ENCODE results near the gene SEC16A.
"Not testable (repeated sequence)": the region's sequence is repeated elsewhere in the genome, so short reads cannot be mapped to it uniquely, and the experiment has no call there.

The SEC16A gene

DNA sequence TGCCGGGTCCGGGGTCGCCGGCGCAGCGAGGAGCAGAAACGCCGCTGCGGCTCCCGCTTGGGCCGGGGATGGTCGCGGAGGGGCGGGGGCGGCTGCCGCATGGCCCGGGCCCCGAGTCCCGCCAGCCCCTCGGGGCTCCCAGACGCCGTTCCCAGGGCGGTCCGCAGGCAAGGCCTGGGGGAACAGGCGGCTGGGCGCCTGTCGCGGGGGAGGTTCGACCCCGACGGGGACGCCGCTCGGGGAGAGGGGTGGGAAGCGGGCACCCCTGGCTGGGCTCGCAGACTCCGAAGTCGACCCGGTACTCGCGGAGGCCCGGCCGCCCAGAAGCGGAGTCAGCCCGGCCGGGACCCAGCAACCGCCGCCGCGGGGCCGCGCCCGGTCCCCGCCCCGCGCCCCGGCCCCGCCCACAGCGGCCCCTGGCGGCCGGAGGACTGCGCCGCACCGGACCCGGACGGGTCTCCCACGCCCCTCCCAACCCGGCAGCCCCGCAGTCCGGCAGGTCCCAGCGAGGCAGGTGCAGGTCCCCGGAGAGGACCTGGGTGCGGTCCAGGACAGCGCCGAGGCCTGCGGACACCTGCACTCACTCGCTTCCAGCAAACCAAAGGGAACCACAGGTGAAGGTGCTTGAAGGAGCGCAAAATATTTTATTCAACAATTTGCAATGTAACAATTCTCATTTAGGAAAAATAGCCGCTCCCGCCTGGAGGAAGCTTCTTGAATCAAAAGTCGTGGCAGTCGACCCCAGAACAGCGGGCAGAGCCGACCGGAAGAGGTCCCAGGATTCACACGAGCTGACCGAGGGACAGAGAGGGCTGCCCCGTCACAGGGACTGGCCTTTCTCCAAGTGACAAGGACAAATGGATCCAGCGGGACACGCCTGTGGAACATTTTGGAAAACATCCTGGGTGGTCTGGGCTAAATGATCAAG lies 43.1 kb downstream of the SEC16A start, which contains the start of gene INPP5E:
Gene INPP5E, minus strand, starts transcription at position 365 of the 928 bp plus-strand sequence. CDS start 426 bp downstream, outside the sequence.
- FAIRE-seq (no peak), DNase-seq (ENCODE audit: low spot score) (peak; percentile 94)

DNA sequence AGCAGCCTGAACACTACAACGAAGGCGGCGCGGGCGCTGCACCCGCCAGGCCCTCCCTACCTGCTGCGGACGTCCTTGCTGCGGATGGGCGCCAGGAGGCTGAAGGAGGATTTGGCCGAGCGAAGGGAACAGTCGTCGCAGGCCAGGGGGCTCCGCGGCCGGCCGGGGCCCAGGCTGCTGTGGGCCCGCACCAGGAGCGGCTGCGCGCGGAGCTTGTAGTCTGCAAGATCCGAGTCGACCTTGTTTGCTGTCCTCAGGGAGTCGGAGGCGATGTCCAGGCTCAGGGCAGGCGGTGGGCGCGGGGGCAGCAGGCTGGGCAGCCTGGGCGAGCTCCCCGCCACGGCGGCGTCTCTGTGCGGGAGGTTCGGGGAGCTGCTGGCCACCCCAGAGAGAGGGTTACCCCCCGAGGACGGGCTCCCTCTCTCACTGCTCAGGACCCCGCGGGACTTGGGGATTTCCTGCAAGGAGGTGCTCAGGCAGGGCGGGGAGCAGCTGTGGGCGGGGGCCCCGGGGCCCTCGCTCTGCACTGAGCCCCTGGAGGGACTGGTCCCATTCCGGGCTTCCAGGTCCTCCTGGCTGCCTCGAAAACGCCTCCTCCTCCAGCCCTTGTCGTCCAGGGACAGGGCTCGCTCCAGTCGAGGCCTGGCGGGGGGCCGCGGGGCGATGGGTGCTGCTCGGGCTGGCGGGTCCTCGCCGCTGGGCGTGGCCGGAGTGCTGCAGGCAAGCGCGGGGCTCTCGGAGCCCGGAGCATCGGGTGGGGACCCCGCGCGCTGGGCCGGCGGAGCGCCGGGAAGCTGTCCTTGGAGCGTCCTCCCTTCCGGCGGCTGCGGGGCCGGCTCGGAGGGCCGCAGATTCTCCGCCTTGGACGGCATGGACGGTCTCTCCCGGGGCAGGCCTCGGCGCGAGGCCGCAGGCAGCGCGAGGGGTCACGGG lies 44.0 kb downstream of the SEC16A start:
- DNase-seq (ENCODE audit: low spot score) (peak; percentile 44), FAIRE-seq (no peak)

- no peak for DNase-seq (ENCODE audit: low spot score)
These were observed 44.8 kb downstream of the SEC16A start for GRCh38 chr9:136437839-136438547.

DNA sequence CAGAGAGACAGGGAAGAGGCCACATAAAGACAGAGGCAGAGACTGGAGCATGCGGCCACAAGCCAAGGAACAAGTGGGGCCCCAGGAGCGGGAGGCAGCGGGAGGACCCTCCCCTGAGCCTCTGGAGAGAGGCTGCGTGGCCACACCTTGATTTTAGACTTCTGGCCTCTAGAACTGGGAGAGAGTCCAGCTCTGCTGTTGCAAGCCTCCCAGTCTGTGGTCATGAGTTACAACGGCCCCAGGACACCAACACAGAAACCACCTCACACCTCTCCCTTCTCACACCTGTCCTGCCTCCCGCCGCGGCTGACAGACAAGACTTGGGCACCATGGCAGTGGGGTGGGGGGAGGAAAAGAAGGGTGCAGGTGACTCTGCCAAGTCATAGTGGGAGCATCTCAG lies 45.4 kb downstream of the SEC16A start:
- no peak for FAIRE-seq
- no peak for DNase-seq (ENCODE audit: low spot score)

More at GRCh38 chr9:136437839-136438547, 44.8 kb downstream of the SEC16A start:
- FAIRE-seq = no peak

GRCh38 chr9:136436055-136436634 lies 46.7 kb downstream of the SEC16A start:
- no peak for FAIRE-seq
- DNase-seq (ENCODE audit: low spot score) = no peak

DNA sequence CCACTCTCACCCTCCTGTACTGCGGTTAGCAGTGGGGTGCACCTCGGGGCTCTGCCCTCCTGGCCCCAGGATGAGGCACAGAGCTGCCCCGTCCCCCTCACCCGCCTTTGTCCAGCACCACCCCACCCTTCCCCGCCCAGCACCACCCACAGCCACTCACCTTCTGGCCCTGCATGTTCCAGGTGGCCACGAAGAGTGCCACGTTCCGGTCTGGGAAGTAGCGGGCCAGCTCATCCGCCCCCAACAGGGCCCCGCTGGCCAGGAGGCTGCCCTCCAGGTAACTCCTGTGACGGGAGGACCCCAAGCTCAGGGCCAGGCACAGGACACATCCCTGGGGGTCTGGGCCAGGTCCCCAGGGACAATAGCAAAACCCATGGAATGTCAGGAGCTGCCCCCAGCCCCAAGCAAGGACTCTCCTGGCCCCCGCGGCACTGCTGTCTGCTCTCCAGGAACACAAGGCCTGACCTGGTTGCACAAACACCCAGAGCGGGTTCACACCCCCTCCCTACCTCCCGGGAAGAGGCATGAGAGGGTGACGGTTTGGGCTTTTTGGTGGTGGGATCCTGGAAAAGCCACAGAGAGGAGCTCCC lies 48.2 kb downstream of the SEC16A start:
- DNase-seq (ENCODE audit: low spot score) (no peak), FAIRE-seq (no peak)

GRCh38 chr9:136433849-136434579 lies 48.8 kb downstream of the SEC16A start:
- DNase-seq (ENCODE audit: low spot score) = no peak
- no peak for FAIRE-seq

- no peak for FAIRE-seq
- no peak for DNase-seq (ENCODE audit: low spot score)
These were observed 49.7 kb downstream of the SEC16A start for GRCh38 chr9:136433043-136433715.

GRCh38 chr9:136432591-136432990 lies 50.2 kb downstream of the SEC16A start:
- no peak for FAIRE-seq
- no peak for DNase-seq (ENCODE audit: low spot score)

- DNase-seq (ENCODE audit: low spot score) (no peak), FAIRE-seq (no peak)
These were observed 51.0 kb downstream of the SEC16A start for GRCh38 chr9:136431782-136432350.

DNA sequence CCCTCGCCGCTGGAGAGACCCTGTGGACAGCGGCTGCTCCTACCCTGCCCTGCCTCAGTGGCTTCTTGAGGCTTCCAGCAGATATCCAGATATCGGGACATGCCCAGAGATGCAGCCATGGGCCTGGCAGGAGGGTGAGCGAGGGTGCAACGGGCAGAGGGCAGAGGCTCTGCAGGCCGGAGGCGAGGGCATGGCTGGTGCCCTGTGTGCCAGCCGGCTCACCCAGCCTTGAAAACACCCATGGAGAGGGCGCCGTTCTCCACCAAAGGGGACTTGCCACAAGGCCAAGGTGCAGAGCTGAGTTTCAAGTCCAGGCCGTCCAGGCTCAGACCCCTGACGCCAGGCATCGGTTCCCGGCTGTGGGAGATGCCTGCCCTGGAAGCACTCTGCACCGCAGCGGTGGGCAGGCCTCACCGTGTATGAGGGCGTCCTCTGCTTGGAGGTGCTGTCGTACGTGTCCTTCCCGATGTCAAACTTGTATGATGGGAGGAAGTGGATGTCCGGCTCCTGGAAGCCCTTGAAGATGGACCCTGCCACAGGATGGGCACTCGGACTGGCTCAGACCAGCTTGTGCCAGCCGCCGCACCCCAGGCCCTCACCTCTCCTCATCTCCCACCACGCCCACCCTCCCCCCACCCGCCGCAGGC lies 52.1 kb downstream of the SEC16A start:
- FAIRE-seq = no peak

DNA sequence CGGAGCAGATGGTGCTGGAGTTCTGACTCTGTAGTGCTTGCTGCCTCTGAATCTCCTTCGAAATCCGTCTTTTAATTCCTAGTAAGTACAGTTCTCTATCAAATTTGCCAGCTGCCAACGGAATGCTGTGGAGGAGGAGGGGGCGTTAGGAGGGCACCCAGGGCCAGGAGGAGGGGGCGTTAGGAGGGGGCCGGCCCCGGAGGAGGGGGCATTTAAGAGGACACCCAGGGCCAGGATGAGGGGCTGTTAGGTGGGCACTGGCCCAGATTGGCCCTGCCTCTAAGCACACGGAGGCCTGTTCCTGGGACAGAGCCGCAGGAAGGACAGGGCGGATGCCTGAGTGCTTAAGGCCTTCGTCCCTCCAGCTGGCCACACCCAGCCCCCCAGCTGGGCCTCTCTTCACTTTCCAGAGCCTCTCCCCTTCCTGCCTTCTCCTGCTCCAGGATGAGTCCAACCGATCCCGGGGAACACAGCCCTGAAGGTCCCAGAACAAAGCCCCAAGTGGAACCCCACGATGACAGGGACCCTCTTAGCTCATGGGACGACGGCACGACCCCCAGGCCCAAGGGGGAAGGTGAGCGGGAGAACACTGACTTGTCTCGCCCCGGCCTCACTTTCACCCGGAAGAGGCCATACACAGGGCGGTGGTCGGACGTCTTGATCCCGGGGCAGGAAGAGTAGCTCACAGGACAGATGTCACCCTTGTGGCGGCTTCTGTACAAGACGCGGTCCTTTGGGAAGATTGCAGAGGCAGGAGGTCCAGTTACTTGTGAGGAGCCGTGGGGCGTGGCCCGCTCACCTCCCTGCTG lies 53.0 kb downstream of the SEC16A start:
- FAIRE-seq (no peak), DNase-seq (ENCODE audit: low spot score) (no peak)

More for the DNA sequence above, 52.1 kb downstream of the SEC16A start:
- no peak for DNase-seq (ENCODE audit: low spot score)

DNA sequence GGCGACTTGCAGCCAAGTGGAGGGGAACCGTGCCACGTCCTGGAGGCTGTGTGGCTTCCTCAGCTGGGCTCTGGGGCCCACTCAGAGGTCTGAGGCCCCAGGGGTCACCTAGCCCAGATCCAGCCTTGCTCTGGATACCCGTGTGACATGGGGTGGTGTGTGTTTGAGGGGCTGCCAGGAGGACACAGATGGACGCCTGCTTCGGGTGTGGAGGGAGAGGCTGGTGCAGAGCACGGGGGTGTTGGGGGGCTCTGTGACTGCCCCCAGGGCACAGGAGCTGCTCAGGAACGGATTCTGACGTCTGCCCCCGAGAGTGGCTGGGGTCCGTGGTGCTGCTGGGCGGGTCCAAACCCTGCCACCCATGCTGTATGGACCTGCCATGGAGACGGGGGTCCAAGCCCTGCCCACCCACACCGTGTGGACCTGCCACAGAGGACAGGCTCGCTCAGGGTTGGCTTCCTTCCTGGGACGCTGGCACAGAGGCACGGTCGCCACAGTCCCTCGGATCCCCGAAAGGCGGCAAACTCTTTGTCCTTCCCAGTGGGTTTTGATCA lies 53.7 kb downstream of the SEC16A start:
- FAIRE-seq (no peak), DNase-seq (ENCODE audit: low spot score) (no peak)

GRCh38 chr9:136426787-136427186 lies 56.1 kb downstream of the SEC16A start:
- DNase-seq (ENCODE audit: low spot score) (no peak), FAIRE-seq (no peak)

DNA sequence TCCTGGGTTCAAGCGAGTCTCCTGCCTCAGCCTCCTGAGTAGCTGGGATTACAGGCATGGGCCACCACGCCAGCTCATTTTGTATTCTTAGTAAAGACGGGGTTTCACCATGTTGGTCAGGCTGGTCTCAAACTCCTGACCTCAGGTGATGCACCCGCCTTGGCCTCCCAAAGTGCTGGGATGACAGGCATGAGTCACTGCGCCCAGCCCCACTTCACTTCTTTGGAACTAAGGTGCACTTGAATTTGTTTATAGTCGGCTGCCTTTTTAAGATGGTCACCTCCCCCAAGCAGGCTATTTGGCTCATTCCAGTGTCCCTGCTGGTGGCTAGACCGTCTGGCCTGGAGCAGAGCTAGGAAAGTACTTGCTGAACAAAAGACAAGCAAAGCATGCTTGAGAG lies 57.5 kb downstream of the SEC16A start:
- DNase-seq (ENCODE audit: low spot score); FAIRE-seq: not testable (repeated sequence)

DNA sequence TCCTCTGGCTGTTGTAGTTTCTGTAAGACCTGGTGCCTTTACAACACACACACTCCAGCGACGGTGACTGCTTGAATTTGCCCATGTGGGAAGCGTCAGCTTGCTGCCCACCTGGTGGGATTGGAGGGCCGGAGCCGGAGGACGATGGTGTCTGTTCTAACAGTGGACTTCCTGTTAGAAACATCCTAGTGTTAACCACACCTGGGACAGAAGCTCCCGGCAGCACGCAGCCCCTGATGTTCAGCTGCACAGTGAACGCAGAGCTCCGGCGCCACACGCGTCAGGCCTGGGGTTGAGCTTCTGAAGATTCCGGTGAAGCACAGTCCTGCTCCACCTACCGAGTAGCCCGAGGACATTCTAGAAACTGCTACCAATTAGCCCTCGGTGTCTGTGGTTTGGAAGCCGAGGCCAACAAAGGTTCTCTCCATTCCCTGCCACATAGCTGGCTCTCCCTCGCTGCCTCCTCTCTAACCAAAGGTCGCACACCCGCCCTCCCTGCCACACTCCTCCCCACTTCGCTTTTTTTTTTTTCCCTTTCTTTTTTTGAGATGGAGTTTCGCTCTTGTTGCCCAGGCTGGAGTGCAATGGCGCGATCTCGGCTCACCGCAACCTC lies 58.0 kb downstream of the SEC16A start:
- FAIRE-seq = no peak
- no peak for DNase-seq (ENCODE audit: low spot score)
